HepG2 (cell line): Measurements from ENCODE around the gene ZSCAN2.

Experiments
- CTCF ChIP-seq: sonication (generic); formaldehyde crosslinking; IDR thresholded peaks from 2 replicates; pipeline ENCODE4 v1.5.0; 2020; ENCODE audit warnings: mild to moderate bottlenecking, missing genetic modification reagents, moderate library complexity
- HOXD1 ChIP-seq: sonication (generic); formaldehyde crosslinking; IDR thresholded peaks from 2 replicates; pipeline ENCODE4 v1.5.0; 2020; ENCODE audit warnings: missing genetic modification reagents
- NBN ChIP-seq: fragments of 450-650 bp; conservative IDR thresholded peaks from 2 replicates; pipeline ENCODE4 v1.6.1; 2017
- SIN3A ChIP-seq: IDR thresholded peaks from 2 replicates; pipeline ENCODE4 v1.6.1; 2011; ENCODE audit warnings: low read depth, mild to moderate bottlenecking, control low read depth, low read length, borderline replicate concordance
- SNAPC5 ChIP-seq: sonication (generic); formaldehyde crosslinking; IDR thresholded peaks from 2 replicates; pipeline ENCODE4 v1.8.1; 2023; ENCODE audit warnings: mild to moderate bottlenecking, missing genetic modification reagents, borderline replicate concordance
- SOX13 ChIP-seq, 3 experiments: fragments of 450-650 bp in 1 of 3; sonication (generic) in 1 of 3; formaldehyde crosslinking in 1 of 3; IDR thresholded peaks in 2 of 3; conservative IDR thresholded peaks in 1 of 3; 2 replicates each; pipeline versions ENCODE4 v1.5.0 to v1.6.1; 2016 to 2020; ENCODE audit warnings: antibody characterized with exemption in 1 of 3, mild to moderate bottlenecking in 1 of 3, missing compliant biosample characterization in 1 of 3, missing genetic modification reagents in 1 of 3, moderate library complexity in 1 of 3
- TARDBP ChIP-seq: sonication (generic); formaldehyde crosslinking; IDR thresholded peaks from 2 replicates; pipeline ENCODE4 v1.8.0; 2022; ENCODE audit warnings: mild to moderate bottlenecking, missing genetic modification reagents
- ZEB1 ChIP-seq: IDR thresholded peaks from 2 replicates; pipeline ENCODE4 v1.6.1; 2012; ENCODE audit warnings: mild to moderate bottlenecking, low read depth, inconsistent platforms; ENCODE audit not compliant: insufficient replicate concordance
- ZFP41 ChIP-seq: sonication (generic); formaldehyde crosslinking; IDR thresholded peaks from 2 replicates; pipeline ENCODE4 v1.4.0; 2020; ENCODE audit warnings: mild to moderate bottlenecking, missing genetic modification reagents, borderline replicate concordance
- ZNF280B ChIP-seq: sonication (generic); formaldehyde crosslinking; IDR thresholded peaks from 2 replicates; pipeline ENCODE4 v1.5.0; 2020; ENCODE audit warnings: missing genetic modification reagents, mild to moderate bottlenecking, borderline replicate concordance
- ZNF317 ChIP-seq: sonication (generic); formaldehyde crosslinking; IDR thresholded peaks from 2 replicates; pipeline ENCODE4 v1.5.0; 2020; ENCODE audit warnings: mild to moderate bottlenecking, missing genetic modification reagents
- ZNF331 ChIP-seq: sonication (generic); formaldehyde crosslinking; IDR thresholded peaks from 2 replicates; pipeline ENCODE4 v1.4.0; 2020; ENCODE audit warnings: missing genetic modification reagents
- ZNF335 ChIP-seq: sonication (generic); formaldehyde crosslinking; IDR thresholded peaks from 2 replicates; pipeline ENCODE4 v1.4.0; 2020; ENCODE audit warnings: missing genetic modification reagents

DNA sequence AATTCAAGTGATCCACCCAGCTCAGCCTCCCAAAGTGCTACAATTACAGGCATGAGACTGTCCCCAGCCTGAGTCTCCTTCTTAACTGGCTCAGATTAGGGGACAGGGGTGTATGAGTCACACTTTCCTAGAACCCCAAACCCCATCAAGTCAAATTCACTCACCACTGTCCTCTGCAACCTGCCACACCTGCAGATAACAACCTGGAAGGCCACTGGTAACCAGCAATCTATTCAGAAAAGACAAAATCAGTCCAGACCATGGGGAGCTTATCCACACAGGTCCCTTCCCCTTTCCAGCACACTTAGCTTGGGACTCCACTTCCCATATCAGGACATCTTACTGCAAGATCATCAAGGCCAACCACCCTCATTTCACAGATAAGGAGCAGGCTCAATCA is 46.9 kb downstream of the ZSCAN2 start:
- TF ChIP-seq SNAPC5 (CRISPR knock-in tag) (no peak), ZNF335 (CRISPR knock-in tag) (no peak), SOX13 (IDR thresholded peaks at IDR 0.05) (no peak), SOX13 (CRISPR knock-in tag; conservative IDR thresholded peaks at IDR 0.05 in 1 of 2, IDR thresholded peaks at IDR 0.05 in 1 of 2) (no peak), ZFP41 (no peak), HOXD1 (CRISPR knock-in tag) (no peak), ZEB1 (no peak), TARDBP (CRISPR knock-in tag) (no peak), ZNF280B (CRISPR knock-in tag) (no peak), CTCF (CRISPR knock-in tag) (no peak), NBN (no peak), ZNF317 (CRISPR knock-in tag) (no peak), ZNF331 (CRISPR knock-in tag) (no peak), SIN3A (no peak)
